Kidney epithelial cell (primary cell): ENCODE measurements around the gene STAG1. TPM values are rescaled to one million over a fixed set of nuclear protein-coding genes. Genes with fewer than 3 reads are reported as not detected.
"Not testable (repeated sequence)": the region's sequence is repeated elsewhere in the genome, so short reads cannot be mapped to it uniquely, and the experiment has no call there.

Source experiments
- DNase-seq: peaks from one replicate; pipeline ENCODE4 v3.0.0-alpha.2; 2010; ENCODE audit warnings: low read depth
- H3K27me3 ChIP-seq: 2 replicates; pipeline ENCODE4 v1.6.0; 2011; ENCODE audit warnings: low read length; ENCODE audit not compliant: control insufficient read depth, insufficient read depth
- H3K36me3 ChIP-seq: 2 replicates; pipeline ENCODE4 v1.5.1; 2011; ENCODE audit warnings: low read length; ENCODE audit not compliant: control insufficient read depth, insufficient read depth
- H3K4me3 ChIP-seq: 2 replicates; pipeline ENCODE4 v1.5.1; 2011; ENCODE audit warnings: low read depth, mild to moderate bottlenecking, control low read depth, low read length
- total RNA-seq: library from RNA; depleted of rRNA; stranded (reverse); fragments of >200 nt; gene quantifications from 2 replicates; pipeline ENCODE4 v1.2.3, GENCODE V29; 2015
- TF ChIP-seq, protein P1 (sequence below): IDR thresholded peaks from 2 replicates; pipeline ENCODE4 v1.5.1; 2011; ENCODE audit warnings: mild to moderate bottlenecking, moderate library complexity, low read length, control low read depth, inconsistent platforms; ENCODE audit not compliant: insufficient read depth, poor library complexity, severe bottlenecking

STAG1 gene
- total RNA-seq, 1 donor from 2014 or later = 20.7 TPM

DNA sequence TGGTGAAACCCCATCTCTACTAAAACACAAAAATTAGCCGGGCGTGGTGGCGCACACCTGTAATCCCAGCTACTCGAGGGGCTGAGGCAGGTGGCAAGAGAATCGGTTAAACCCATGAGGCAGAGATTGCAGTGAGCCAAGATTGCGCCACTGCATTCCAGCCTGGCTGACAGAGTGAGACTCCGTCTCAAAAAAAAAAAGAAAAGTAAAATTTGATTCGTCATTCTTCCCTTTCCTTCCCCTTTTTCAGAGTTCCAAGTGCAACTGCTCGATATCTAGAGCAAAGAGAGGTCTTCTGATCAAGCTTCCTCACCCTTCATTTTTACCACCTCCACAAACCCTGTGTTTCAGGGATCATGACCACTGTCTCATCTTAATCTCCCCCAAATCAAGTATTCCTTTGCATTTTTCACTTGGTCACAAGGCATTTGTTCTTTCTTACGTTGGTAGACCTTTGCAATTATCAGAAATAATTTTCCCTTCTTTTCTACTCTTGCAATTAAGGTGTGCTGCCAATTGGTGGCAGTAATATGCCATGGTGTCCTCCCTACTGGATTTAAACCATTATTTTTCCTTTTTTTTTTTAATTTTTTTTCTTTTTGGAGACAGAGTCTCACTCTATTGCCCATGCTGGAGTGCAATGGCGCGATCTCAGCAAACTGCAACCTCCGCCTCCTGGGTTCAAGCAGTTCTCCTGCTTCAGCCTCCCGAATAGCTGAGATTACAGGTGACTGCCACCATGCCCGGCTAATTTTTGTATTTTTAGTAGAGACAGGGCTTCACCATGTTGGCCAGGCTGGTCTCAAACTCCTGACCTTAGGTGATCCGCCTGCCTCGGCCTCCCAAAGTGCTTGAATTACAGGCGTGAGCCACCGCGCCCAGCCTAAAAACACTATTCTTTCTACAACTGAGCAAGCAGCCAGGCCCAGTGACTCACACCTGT is 6.3 kb upstream of the STAG1 start:
- not testable (repeated sequence) for H3K27me3 ChIP-seq, H3K36me3 ChIP-seq, H3K4me3 ChIP-seq, DNase-seq
- TF ChIP-seq, protein P1, sequence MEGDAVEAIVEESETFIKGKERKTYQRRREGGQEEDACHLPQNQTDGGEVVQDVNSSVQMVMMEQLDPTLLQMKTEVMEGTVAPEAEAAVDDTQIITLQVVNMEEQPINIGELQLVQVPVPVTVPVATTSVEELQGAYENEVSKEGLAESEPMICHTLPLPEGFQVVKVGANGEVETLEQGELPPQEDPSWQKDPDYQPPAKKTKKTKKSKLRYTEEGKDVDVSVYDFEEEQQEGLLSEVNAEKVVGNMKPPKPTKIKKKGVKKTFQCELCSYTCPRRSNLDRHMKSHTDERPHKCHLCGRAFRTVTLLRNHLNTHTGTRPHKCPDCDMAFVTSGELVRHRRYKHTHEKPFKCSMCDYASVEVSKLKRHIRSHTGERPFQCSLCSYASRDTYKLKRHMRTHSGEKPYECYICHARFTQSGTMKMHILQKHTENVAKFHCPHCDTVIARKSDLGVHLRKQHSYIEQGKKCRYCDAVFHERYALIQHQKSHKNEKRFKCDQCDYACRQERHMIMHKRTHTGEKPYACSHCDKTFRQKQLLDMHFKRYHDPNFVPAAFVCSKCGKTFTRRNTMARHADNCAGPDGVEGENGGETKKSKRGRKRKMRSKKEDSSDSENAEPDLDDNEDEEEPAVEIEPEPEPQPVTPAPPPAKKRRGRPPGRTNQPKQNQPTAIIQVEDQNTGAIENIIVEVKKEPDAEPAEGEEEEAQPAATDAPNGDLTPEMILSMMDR = peak; percentile 41

DNA sequence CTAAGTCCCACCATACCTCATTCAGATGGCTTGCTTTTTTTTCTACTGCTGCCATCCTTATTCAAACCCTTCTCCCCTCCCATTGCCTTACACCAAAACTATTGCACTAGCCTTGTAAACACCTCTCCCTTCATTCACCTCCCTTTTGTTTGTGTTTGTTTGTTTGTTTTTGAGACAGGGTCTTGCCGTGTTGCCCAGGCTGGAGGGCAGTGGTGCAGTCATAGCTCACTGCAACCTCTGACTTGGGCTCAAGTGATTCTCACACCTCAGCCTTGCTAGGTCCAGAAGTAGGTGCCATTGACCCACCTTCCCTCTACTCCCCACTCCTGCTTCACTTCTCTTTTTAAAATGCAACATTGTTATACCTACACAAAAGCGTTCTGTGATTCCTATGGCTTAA is 3.0 kb upstream of the STAG1 start:
- Histone ChIP-seq H3K4me3 (no peak overlapping the region), H3K27me3 (no peaks in the 10 kb centered on the region), H3K36me3 (no peaks in the 10 kb centered on the region)
- TF ChIP-seq, protein P1 = no peak
- no peak for DNase-seq

DNA sequence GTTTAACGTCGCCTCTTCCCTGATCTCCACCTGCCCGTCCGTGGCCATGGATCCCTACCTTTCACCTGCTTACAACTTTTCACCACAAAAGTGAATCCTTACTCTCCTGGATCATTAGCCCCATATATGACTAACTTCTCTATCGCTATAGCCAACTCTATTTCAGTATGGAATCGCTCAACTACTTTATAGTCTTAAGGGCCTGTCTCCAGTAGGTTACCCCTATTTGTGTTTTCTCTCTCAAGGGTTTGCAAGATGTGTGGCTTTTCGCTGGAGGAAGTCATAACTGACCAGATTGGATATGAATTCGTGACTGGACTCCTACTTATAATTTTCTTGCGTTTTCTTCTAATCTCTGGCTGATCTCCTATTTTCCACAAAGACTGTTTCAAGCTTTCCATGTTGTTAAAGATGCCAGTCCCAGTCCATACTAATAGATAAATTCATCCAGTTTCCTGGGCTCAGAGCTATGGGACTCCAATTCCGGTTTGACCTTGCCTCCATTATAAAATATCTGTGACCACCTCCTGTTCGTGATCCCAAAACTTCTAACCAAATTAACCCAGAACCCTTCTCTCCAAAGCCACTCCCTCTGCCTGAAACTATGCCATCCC is 1.3 kb upstream of the STAG1 start:
- H3K27me3 ChIP-seq = no peaks in the 10 kb centered on the region
- TF ChIP-seq, protein P1 = no peak
- peak overlapping the region; percentile 50 for H3K4me3 ChIP-seq
- H3K36me3 ChIP-seq = no peaks in the 10 kb centered on the region
- no peak for DNase-seq

DNA sequence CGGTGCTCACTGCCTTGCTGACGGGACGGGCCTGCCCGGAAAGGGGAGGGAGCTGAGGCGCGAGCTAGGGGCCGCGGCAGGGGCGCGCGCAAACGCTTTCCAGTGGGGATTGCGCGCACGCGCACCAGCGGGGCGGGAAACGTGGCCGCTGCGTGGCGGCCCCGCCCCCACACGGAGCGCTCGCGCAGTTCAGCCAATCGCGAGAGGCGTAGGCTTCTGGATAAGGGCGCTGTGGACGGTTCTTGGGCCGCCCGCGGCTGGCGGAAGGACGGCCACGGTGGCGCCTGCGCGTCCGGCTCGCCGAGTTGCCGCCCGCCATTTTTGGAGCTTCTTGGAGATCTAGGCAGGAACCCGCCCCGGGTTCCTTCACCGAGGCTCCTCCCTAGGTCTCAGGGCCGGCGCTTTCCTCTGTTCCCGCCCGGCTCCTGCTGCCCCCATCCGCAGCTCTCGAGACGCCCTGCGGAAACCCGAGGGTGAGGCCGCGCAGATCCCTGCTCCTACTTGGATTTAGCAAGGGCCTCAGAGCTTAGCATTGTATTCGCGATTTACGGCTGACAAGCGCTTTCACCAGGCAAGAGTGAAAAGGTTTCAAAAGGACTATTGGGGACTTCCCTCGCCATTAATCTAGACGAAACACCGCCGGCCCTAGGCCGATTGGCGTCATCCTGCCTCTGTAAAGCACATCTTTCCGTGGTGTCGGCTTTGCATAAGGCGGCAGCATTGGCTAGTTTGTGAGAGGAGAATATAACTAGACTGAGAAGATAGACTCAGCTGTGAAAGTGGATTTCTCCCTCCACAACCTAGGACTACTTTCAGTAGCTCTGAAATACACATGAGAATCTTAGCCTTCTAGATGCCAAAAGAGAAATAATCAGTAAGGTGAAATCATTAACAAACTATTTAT is 496 bp upstream of the STAG1 start:
- Histone ChIP-seq H3K36me3 (no peaks in the 10 kb centered on the region), H3K4me3 (peak overlapping the region; percentile 78), H3K27me3 (no peaks in the 10 kb centered on the region)
- TF ChIP-seq, protein P1 = peak; percentile 26
- peak; percentile 86 for DNase-seq

DNA sequence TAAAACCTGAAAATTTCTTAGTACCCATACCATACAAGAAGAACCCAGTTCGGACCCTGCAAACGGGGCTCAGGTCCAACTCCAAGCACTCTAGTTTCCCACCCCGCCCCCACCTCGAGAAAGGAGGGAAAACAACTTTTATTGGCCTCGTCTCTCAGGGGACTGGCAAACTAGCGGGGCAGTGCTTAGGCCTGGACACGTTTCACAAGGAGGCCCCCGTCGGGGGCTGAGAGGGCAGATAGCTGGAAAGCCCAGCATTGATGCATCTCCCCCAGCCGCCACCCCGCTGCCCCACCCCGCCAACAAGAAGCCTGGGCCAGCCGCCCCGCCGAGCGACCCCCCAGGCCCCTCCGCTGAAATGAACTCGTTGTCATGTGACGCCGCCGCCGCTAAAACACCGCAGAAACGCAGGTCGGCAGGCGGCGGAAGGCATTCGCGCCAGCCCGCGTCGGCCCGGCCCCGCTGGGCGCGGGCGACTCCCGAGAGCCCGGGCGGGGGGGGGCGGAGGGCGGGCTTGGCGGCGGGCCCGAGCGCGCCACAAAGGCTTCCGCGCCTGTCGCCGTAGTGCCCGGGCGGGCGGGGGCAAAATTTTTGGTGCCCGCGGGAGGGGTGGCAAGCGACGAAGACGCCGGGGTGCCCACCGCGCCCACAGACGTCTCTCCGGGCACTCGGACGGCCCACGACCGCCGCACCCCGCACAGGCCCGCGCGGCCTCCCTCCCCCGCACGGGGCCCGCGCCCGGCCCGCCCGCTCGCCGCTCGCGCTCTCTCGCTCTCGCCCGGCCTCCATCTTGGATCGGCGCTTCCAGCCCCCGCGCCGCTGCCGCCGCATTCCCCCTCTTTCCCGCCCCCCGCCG is 634 bp downstream of the STAG1 start:
- Histone ChIP-seq H3K27me3 (no peaks in the 10 kb centered on the region), H3K4me3 (peak overlapping the region; percentile 78), H3K36me3 (no peaks in the 10 kb centered on the region)
- no peak for DNase-seq
- TF ChIP-seq, protein P1 = no peak
